MCF 10A (cell line): ENCODE measurements around the gene LTB. TPM values are rescaled to one million over a fixed set of nuclear protein-coding genes. Genes with fewer than 3 reads are reported as not detected.

Source experiments
- BruUV-seq: library from RNA; stranded (reverse); fragments of 400-500 nt; replicated peaks from 2 replicates; lab custom pipeline; 2021; lab: Mats Ljungman, UMichigan
- CTCF ChIA-PET: fragments of 300-600 bp; sonication (Branson Sonifier 250); formaldehyde crosslinking; extraction: SDS; loops from one replicate; lab custom pipeline; 2021; ENCODE audit warnings: antibody characterized with exemption, inconsistent platforms; lab: Yijun Ruan, JAX
- POLR2A ChIA-PET: fragments of 300-600, 350-650 bp; sonication (Branson Sonifier 250); formaldehyde crosslinking; extraction: SDS; loops from one replicate; lab custom pipeline; 2020; ENCODE audit warnings: antibody characterized with exemption, inconsistent platforms; lab: Yijun Ruan, JAX
- DNase-seq: peaks from one replicate; pipeline ENCODE4 v3.0.0-alpha.2; 2018; ENCODE audit not compliant: unreplicated experiment
- H3K27ac Mint-ChIP-seq: one replicate; pipeline ENCODE4 v1.8.0; 2022; ENCODE audit warnings: mild to moderate bottlenecking, low read depth, mixed read lengths; ENCODE audit not compliant: unreplicated experiment
- H3K27me3 Mint-ChIP-seq: one replicate; pipeline ENCODE4 v1.8.0; 2022; ENCODE audit warnings: mixed read lengths; ENCODE audit not compliant: insufficient read depth, unreplicated experiment
- H3K36me3 Mint-ChIP-seq: one replicate; pipeline ENCODE4 v1.8.0; 2022; ENCODE audit warnings: mild to moderate bottlenecking, moderate library complexity, mixed read lengths; ENCODE audit not compliant: insufficient read depth, unreplicated experiment
- H3K4me1 Mint-ChIP-seq: one replicate; pipeline ENCODE4 v1.8.0; 2022; ENCODE audit warnings: mixed read lengths; ENCODE audit not compliant: insufficient read depth, unreplicated experiment
- H3K4me3 Mint-ChIP-seq: one replicate; pipeline ENCODE4 v1.8.0; 2022; ENCODE audit warnings: mild to moderate bottlenecking, moderate library complexity, mixed read lengths; ENCODE audit not compliant: unreplicated experiment
- H3K9me3 Mint-ChIP-seq: one replicate; pipeline ENCODE4 v1.8.0; 2022; ENCODE audit warnings: mixed read lengths; ENCODE audit not compliant: unreplicated experiment
- CTCF ChIP-seq: fragments of 200-600 bp; IDR thresholded peaks from one replicate; pipeline ENCODE4 v1.8.0; 2022; ENCODE audit warnings: antibody characterized with exemption, mild to moderate bottlenecking; ENCODE audit not compliant: unreplicated experiment
- intact Hi-C: fragments of 100-400 bp; cut with micrococcal nuclease; formaldehyde crosslinking; loops from 2 replicates; pipeline ENCODE4 v1.14.1; 2022
- total RNA-seq: library from RNA; stranded (reverse); gene quantifications from 2 replicates; pipeline ENCODE4 v1.2.3, GENCODE V29; 2022

The LTB gene
- total RNA-seq, 1 experiment from 2014 or later: 0.37 TPM

DNA sequence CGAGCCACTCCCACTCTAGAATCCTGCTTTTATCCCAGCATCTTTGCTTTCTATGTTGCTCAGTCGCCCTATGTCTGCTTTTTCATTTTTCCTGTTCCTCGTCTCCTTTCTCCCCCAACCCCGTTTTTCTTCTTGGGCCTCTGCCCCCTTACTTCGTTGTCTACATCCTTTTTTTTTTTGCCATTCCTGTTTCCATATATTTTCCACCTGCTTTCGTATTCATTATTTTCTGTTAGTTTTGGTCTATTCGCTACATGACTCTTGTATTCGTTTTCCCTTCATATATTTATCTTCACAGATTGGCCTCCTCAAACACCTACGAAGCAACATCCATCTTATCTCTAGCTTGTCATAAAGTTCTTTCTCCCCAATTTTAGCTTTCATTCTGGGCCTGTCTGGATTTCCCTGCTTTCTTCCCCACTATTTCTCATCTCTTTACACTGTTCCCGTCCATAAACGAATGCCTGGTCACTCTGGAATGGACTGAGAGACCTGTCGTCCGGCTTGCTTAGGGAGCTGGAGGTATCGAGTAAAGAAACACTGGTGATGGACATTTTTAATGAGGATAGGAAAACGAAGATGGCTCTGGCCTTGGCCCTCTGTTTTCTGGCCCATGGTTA lies 39.2 kb upstream of the LTB start:
- intact Hi-C loops: loop anchor here (5.0 kb wide), 1 partner anchor 41 kb away; the partner anchor contains the start of genes C6orf47 and GPANK1
- POLR2A ChIA-PET: interaction anchor here (0.6 to 8.0 kb wide), 22 partner anchors 11 to 1789 kb away, joined by 3 to 117 read pairs (median 4); partner anchors contain the start of genes ABHD16A, ATP6V1G2, BAG6 and C6orf47
- TF ChIP-seq CTCF: no peak
- Mint-ChIP-seq H3K27ac (peak overlapping the region; percentile 89), H3K9me3 (no peaks in the 10 kb centered on the region), H3K4me1 (peaks cover 17% of the 10 kb centered on the region), H3K36me3 (peaks cover 51% of the 10 kb centered on the region), H3K27me3 (no peaks in the 10 kb centered on the region), H3K4me3 (peak overlapping the region; percentile 76)
- CTCF ChIA-PET: interaction anchor here (0.5 to 1.6 kb wide), 2 partner anchors 24 to 144 kb away, joined by 3 to 5 read pairs; no protein-coding TSS in a partner anchor
- BruUV-seq: TSS peak; percentile 60
- DNase-seq: no peak

DNA sequence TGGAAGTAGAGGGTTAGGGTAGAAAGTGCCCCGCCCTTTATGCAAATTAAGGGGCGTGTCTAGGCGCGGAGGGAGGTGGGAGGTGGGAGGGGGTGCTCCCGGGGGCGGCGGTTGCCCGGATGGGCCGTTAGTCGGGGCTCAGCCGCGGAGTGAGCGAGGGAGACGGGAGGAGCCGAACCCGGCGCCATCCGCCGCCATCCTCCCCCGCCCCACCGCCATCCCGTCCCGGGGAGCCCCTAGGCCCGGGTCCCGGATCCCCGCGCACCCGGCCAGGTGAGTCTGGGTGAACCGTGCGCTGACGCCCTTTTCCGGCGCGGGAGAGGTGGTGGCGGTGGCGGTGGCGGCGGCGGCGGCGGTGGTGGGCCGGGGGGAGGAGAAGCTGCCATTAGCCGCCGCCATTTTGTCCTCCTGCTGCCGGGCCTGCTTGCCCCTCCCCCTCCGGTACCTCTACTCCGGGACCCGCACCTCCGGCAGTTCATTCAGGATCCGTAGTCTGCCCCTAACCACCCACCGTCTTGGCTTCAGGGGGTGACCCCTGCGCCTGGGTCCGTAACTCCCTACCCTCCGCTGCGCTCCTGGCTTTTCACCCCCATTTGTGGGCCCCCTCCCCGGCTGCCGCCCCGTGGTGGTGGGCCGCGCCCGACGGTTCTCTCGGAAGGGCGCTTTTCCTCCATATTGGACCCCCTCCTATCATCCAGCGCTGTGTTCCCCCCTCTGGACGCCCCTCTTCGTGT lies 38.5 kb upstream of the LTB start, which contains the start of gene PRRC2A:
TSS of gene PRRC2A (plus strand) at position 130 of the 734 bp plus-strand sequence. CDS start 2,075 bp downstream, outside the sequence.
- peaks cover 45% of the 10 kb centered on the region for H3K36me3 Mint-ChIP-seq
- H3K27me3 Mint-ChIP-seq: no peaks in the 10 kb centered on the region
- H3K4me1 Mint-ChIP-seq: peaks cover 17% of the 10 kb centered on the region
- CTCF ChIA-PET: interaction anchor here (0.9 kb wide), 1 partner anchor 23 kb away, joined by 4 read pairs; no protein-coding TSS in a partner anchor
- no peaks in the 10 kb centered on the region for H3K9me3 Mint-ChIP-seq
- POLR2A ChIA-PET: interaction anchor here (0.6 to 8.0 kb wide), 13 partner anchors 18 to 575 kb away, joined by 3 to 117 read pairs (median 4); partner anchors contain the start of genes ABHD16A, ATP6V1G2, BAG6 and C6orf47
- peak within 1 kb of the TSS; percentile 89 for H3K27ac Mint-ChIP-seq
- H3K4me3 Mint-ChIP-seq: peak within 1 kb of the TSS; percentile 76
- intact Hi-C loops: loop anchor here (1.0 to 5.0 kb wide), 2 partner anchors 42 to 78 kb away; partner anchors contain the start of genes C6orf47, DDX39B and GPANK1
- no peak for TF ChIP-seq CTCF
- BruUV-seq: no TSS peak
- no peak for DNase-seq

- no peaks in the 10 kb centered on the region for H3K9me3 Mint-ChIP-seq
- H3K36me3 Mint-ChIP-seq: peaks cover 37% of the 10 kb centered on the region
These were observed 37.8 kb upstream of the LTB start for GRCh38 chr6:31619805-31620585.

More at GRCh38 chr6:31619805-31620585, 37.8 kb upstream of the LTB start:
- intact Hi-C loops: loop anchor here (1.0 to 5.0 kb wide), 2 partner anchors 42 to 78 kb away; partner anchors contain the start of genes C6orf47, DDX39B and GPANK1
- DNase-seq: peak; percentile 99
- no peak for TF ChIP-seq CTCF
- BruUV-seq: TSS peak; percentile 95
- peaks cover 17% of the 10 kb centered on the region for H3K4me1 Mint-ChIP-seq
- POLR2A ChIA-PET: interaction anchor here (0.7 to 8.0 kb wide), 6 partner anchors 19 to 123 kb away, joined by 3 to 117 read pairs (median 37); partner anchors contain the start of genes ATP6V1G2, BAG6, CSNK2B and DDX39B
- H3K4me3 Mint-ChIP-seq: peak overlapping the region; percentile 76
- H3K27ac Mint-ChIP-seq: peak overlapping the region; percentile 89
- CTCF ChIA-PET: interaction anchor here (0.6 to 0.9 kb wide), 2 partner anchors 13 to 23 kb away, joined by 3 to 4 read pairs; no protein-coding TSS in a partner anchor
- no peaks in the 10 kb centered on the region for H3K27me3 Mint-ChIP-seq
